ENCODE results near the gene HEY2.

- TF ChIP-seq CTCF (optimal IDR thresholded peaks at IDR 0.05 in 1 of 3, IDR thresholded peaks at IDR 0.05 in 1 of 3, conservative IDR thresholded peaks at IDR 0.05 in 1 of 3; ENCODE audit: extremely low read depth in 1 of 3, insufficient read depth in 2 of 3, low read length in 3 of 3): no peak
- TF ChIP-seq EZH2 (IDR thresholded peaks at IDR 0.05; ENCODE audit: low read length): no peak
These were observed 31.3 kb upstream of the HEY2 start for GRCh38 chr6:125718109-125718508.
